ENCODE measurements around the gene KIRREL3. TPM values are rescaled to one million over a fixed set of nuclear protein-coding genes. Genes with fewer than 3 reads are reported as not detected.
A peak's percentile ranks its signal among the peaks of the same experiment; 100 is the strongest.

Gene KIRREL3
- total and polyA plus RNA-seq, 2 of the 4 experiments (the other 2 are of a cell fraction): 10.9 to 15.9 TPM

GRCh38 chr11:126716456-126717083, 284.0 kb downstream of the KIRREL3 start:
- POLR2A ChIA-PET (ENCODE audit: unreplicated experiment): no interaction called here

More at GRCh38 chr11:126716456-126717083, 284.0 kb downstream of the KIRREL3 start:
- H3K79me1 ChIP-seq (ENCODE audit: low read depth in 1 of 2, low read length in 2 of 2): peaks cover 0 to under 1% of the 10 kb centered on the region in 2 experiments; a peak in 1 of 4 replicates
- H2BK15ac ChIP-seq (ENCODE audit: low read depth, low read length): no peak overlapping the region
- DNase-seq (peak; percentile 43), ATAC-seq (ENCODE audit: low read depth) (peak; percentile 48)
- no peak overlapping the region for H2AK5ac ChIP-seq (ENCODE audit: low read depth, low read length)
- no peaks in the 10 kb centered on the region for H3K27me3 ChIP-seq (ENCODE audit: control insufficient read depth, insufficient read depth, low read length)
- H3K36me3 ChIP-seq (ENCODE audit: control insufficient read depth, insufficient read depth, low read length): no peaks in the 10 kb centered on the region
- no CpG with 5 or more reads among the region's 4 CpGs for WGBS, 2 experiments (ENCODE audit: extremely low coverage in 2 of 2, insufficient read length in 1 of 2)
- H3K56ac ChIP-seq (ENCODE audit: extremely low read depth, insufficient read depth, low read length): no peak overlapping the region
- dilution Hi-C loops (cut with HindIII; ENCODE audit: low sequenced_read_pairs, unreplicated experiment): no loop called here
- no peak overlapping the region for H4K91ac ChIP-seq (ENCODE audit: insufficient read depth, low read depth, low read length)
- H2BK120ac ChIP-seq (ENCODE audit: low read depth, low read length): no peak overlapping the region
- H3K9me3 ChIP-seq (ENCODE audit: control insufficient read depth, insufficient read depth, low read length): no peaks in the 10 kb centered on the region
- H4K5ac ChIP-seq (ENCODE audit: low read depth, low read length): no peak overlapping the region
- H3K27ac ChIP-seq (ENCODE audit: insufficient read depth, low read length): no peak overlapping the region
- no peak overlapping the region for H3K4me3 ChIP-seq (ENCODE audit: insufficient read depth, low read depth, low read length)
- H3K23ac ChIP-seq (ENCODE audit: low read depth, low read length): no peak overlapping the region
- no TSS peak for BruUV-seq (replicated peaks)
- TF ChIP-seq RAD21 (IDR thresholded peaks at IDR 0.05; ENCODE audit: low read length) (peak; percentile 76), MXI1 (IDR thresholded peaks at IDR 0.05; ENCODE audit: borderline replicate concordance, low read depth, low read length) (no peak), SMC3 (IDR thresholded peaks at IDR 0.05; ENCODE audit: low read depth, low read length) (peak; percentile 83), MAZ (IDR thresholded peaks at IDR 0.05; ENCODE audit: borderline replicate concordance, low read depth, low read length) (no peak), CTCF (conservative IDR thresholded peaks at IDR 0.05; ENCODE audit: low read depth, low read length) (peak; percentile 67)
- H3K9ac ChIP-seq (ENCODE audit: low read depth, low read length): no peak overlapping the region
- H3K4ac ChIP-seq (ENCODE audit: low read depth, low read length): no peak overlapping the region
- H3K4me1 ChIP-seq (ENCODE audit: control insufficient read depth, insufficient read depth, low read length): peaks cover 6% of the 10 kb centered on the region
- H2AK9ac ChIP-seq (replicated peaks; ENCODE audit: low read depth, low read length, poor library complexity): peak overlapping the region; percentile 35
- CTCF ChIA-PET: interaction anchor here (0.8 to 2.0 kb wide), 13 partner anchors 12 to 624 kb away, joined by 3 to 16 read pairs (median 3); no protein-coding TSS in a partner anchor
- H4K20me1 ChIP-seq (ENCODE audit: insufficient read depth, low read length): no peaks in the 10 kb centered on the region
- H2AFZ ChIP-seq (replicated peaks; ENCODE audit: low read length, poor library complexity): no peak overlapping the region
- H3K14ac ChIP-seq (replicated peaks; ENCODE audit: low read depth, low read length): no peak overlapping the region
- H2BK5ac ChIP-seq (ENCODE audit: low read depth, low read length, poor library complexity, severe bottlenecking): no peak overlapping the region
- no peak overlapping the region for H4K8ac ChIP-seq (ENCODE audit: low read depth in 2 of 2, low read length in 2 of 2)
- H3K18ac ChIP-seq (ENCODE audit: low read depth, low read length): no peak overlapping the region
- no peak overlapping the region for H2BK20ac ChIP-seq (ENCODE audit: low read depth, low read length)
- intact Hi-C loops (cut with micrococcal nuclease): loop anchor here (1.0 to 10.0 kb wide), 6 partner anchors 109 to 630 kb away; no protein-coding TSS in a partner anchor
- in situ Hi-C loops (cut with MboI; ENCODE audit: low sequenced_read_pairs): loop anchor here (5.0 to 25.0 kb wide), 3 partner anchors 271 to 621 kb away; partner anchors contain the start of gene DCPS
- H3K4me2 ChIP-seq (ENCODE audit: low read depth, low read length): no peak overlapping the region
- H3K9me1 ChIP-seq (ENCODE audit: insufficient read depth, low read length): peaks cover 3% of the 10 kb centered on the region; the same call in 1 of the 2 replicates

All from IMR-90 (cell line).